ENCODE measurements around the gene LCE2A.
"Not testable (repeated sequence)": the region's sequence is repeated elsewhere in the genome, so short reads cannot be mapped to it uniquely, and the experiment has no call there.

Gene LCE2A, protein sequence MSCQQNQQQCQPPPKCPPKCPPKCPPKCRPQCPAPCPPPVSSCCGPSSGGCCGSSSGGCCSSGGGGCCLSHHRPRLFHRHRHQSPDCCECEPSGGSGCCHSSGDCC

DNA sequence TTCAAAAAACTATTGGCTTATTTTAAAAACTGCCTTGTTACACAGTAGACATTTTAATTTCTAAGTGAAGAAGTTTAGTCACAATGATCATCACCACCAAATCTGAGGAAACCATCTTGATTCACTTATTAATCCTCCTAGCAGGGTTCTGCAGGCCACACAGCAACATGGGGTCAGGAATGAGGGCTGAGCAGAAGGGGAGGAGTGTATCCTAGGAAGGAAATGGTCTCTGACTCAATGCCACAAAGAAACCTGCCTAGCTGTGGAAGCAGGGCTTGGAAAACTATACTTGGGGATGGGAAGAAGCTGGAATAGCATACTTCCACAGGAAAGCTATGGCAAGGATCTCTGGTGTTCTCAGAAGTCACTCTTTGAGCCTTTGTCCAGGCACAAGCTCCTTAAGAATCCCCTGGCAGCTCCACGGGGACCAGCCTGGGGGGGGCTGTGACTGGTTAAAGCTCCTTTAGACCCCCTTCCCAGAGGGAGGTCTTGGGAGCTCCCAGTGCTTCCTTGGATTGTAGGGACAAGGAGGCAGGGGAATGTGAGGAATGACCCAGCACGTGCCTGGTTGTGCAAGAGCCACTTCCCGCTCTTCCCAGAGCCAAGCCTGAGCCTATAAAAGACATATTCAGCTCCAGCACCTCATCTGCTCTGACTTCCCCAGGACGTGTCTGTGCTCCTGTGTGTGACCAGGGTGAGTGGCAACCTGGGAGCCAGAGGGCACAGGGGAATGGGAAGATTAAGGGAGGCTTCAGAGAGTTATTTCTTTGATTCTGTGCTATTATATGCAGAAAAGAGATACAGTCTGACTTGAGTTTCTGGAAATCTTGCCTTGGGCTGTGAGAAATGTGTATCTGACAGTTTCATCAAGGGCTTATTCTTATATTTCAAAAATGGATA lies at the start of gene LCE2A:
Gene LCE2A, plus strand, starts transcription at position 645 of the 900 bp plus-strand sequence. CDS start 557 bp downstream, outside the sequence.
- no peak for DNase-seq (ENCODE audit: low spot score)

DNA sequence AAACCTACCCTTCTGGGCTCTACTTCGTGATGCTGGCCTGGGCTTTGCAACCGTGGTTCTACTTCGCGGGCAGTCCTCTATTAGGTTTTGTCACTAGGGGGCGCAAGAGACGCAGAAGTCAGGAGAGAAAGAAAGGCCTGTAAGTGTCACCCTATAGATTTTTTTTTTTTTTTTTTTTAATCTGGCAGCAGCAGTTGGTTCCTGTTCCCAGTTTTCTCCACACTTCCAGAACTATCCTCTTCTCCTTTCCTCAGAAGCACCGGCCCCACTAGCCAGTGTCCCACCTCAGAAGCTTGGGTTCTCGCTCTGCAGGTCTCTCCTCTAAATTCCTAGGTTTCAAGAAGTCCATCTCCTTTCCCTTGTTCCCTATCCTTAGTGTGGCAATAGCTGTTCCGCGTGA lies 44.0 kb upstream of the LCE2A start:
- DNase-seq (ENCODE audit: low spot score): peak; percentile 48

DNA sequence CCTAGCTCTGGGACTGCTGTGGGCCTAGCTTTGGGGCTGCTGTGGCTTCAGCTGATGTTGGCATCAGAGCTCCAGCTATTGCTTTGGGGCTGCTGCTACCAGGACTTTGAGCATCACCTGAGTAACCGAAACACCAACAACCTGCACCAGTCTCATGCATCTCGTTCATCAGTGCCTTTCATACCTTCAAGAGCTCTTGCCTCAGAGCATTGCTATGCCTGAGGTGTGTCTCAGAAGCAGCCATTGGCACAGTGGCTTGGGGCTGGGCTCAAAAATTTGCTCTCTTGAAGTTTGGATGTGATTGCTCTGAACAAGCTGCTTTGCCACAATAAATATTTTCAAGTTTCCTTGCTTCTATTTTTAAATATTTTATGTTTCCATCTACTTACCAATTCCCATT lies 41.7 kb upstream of the LCE2A start:
- DNase-seq (ENCODE audit: low spot score): no peak

DNA sequence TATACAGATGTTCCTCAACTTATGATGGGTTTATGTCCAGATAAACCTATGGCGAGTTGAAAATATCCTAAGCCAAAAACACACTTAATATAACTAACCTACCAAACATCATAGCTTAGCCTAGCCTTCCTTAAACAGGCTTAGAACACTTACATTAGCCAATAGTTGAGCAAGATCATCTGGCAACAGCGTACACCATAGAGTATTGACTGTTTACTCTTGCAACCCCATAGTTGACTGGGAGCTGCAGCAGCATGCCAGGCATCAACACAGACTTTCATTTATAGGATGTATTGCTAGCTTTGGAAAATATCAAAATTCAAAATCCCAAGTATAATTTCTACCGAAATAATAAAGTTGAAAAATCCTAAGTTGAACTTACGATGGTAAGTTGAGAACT lies 40.5 kb upstream of the LCE2A start:
- no peak for DNase-seq (ENCODE audit: low spot score)

DNA sequence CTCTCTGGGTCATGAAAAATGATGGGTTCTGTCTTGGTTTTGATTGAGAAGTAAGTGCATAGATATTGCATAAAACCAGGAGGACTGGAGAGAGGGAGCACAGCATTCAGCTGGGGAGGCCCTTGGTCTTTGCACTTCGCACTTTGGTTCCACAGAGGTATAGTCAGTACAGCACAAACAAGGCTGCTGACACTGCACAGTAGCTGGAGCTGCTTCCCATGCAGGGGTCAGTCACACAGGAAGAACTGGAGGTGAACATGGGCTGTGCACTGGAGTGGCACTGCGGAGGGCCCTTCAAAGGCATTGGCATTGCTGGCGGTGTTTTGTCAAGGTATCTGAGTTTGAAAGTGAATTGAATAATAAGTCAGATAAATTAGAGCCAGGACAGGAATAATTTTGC lies 39.5 kb upstream of the LCE2A start:
- DNase-seq (ENCODE audit: low spot score): no peak

DNA sequence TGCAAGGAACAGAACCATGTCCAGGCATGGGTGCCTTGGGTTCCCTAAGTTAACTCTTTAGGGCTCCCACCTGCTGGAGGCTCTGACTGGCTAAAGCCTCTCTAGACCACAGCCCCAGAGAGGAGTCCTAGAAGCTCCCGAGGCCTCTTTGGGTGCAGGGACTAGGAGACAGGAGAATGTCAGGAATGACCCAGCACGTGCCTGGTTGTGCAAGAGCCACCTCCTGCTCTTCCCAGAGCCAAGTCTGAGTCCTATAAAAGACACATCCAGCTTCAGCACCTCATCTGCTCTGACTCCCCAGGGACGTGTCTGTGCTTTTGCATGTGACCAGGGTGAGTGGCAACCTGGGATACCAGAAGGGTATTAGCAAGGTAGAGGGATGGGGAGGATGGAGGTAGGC lies 35.0 kb upstream of the LCE2A start, which contains the start of gene LCE2D:
Gene LCE2D, plus strand, starts transcription at position 283 of the 400 bp plus-strand sequence. CDS start 726 bp downstream, outside the sequence.
- DNase-seq (ENCODE audit: low spot score): no peak

DNA sequence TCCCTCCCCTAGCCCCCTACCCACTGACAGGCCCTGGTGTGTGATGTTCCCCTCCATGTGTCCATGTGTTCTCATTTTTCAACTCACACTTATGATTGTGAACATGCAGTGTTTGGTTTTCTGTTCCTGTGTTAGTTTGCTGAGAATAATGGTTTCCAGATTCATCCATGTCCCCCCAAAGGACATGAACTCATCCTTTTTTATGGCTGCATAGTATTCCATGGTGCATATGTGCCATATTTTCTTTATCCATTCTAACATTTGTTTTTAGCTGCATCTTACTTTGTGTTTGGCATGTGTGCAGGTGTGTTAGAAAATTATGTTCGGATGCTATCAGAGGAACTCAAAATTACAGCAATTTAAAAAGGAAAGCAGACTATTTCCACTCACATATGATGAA lies 32.0 kb upstream of the LCE2A start:
- DNase-seq (ENCODE audit: low spot score): not testable (repeated sequence)

DNA sequence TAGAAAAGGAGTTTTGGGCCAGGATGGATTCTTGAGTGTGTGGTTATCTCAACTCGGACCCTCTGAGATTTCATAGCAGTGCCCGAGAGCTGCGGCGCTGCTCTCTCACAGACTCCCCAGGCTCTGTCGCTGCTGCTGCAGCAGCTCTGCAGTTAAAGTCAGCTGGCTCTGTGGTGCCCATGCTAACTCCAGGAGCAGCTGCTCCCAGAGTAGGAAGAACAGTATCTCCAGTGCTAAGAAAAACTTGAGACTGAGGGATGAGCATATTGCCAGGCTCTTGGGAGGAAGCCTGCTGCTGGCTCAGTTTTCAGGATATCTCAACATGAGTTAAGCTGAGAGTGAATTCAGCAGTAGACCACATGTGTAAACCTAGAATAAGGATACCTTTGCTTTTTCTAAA lies 30.5 kb upstream of the LCE2A start:
- DNase-seq (ENCODE audit: low spot score): no peak

DNA sequence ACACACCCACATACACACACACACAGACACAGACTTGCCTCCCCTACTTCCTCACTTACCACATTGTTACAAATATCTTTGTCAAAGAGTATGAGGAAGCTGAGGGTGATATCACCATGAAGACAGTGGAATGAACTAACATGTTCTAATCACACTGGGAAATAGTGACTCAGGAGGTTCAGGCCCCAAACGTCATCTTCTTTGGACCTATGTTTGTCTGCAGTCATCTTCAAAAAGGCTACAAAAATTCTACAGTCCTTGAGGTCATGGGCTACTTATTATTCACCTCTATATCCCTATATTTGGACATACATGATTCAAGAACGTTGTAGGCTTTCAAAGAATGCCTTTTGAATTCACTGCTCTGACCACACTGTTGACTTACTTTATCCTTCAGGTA lies 25.1 kb upstream of the LCE2A start:
- no peak for DNase-seq (ENCODE audit: low spot score)

DNA sequence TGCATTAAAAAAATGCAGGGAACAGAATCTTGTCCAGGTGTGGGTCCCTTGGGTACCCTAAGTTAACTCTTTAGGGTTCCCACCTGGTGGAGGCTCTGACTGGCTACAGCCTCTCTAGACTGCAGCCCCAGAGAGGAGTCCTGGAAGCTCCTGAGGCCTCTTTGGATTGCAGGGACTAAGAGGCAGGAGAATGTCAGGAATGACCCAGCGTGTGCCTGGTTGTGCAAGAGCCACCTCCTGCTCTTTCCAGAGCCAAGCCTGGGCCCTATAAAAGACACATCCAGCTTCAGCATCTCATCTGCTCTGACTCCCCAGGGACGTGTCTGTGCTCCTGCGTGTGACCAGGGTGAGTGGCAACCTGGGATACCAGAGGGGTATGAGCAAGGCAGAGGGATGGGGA lies 23.2 kb upstream of the LCE2A start, which contains the start of gene LCE2C:
Gene LCE2C, plus strand, starts transcription at position 297 of the 400 bp plus-strand sequence. CDS start 737 bp downstream, outside the sequence.
- not testable (repeated sequence) for DNase-seq (ENCODE audit: low spot score)

DNA sequence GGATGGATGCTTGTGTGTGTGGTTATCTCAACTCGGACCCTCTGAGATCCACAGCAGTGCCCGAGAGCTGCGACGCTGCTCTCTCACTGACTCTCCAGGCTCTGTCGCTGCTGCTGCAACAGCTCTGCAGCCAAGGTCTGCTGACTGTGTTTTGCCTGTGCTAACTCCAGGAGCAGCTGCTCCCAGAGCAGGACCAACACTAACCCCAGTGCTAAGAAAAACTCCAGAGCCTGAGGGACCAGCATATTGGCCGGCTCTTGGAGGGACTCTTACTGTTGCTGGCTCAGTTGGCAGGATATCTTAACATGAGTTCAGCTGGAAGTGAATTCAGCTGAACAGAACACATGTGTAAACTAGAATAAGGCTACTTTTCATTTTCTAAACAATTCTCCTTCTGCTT lies 18.7 kb upstream of the LCE2A start:
- DNase-seq (ENCODE audit: low spot score): no peak

DNA sequence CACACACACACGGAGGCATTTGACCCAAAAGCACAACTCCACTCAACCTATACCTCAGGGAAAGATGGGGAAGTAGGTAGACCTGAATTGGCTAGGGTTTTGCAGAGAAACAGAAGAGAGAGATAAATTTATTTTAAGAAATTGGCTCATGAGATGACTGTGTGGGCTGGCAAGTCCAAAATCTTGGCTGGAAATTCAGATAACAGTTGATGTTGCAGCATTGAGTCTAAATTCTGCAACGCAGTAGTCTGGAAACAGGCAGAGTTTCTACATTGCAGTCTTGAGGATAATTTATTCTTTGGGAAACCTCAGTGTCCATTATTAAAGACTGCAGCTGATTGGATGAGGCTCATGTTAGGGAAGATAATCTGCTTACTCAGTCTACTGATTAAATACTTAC lies 16.5 kb upstream of the LCE2A start:
- DNase-seq (ENCODE audit: low spot score): no peak

DNA sequence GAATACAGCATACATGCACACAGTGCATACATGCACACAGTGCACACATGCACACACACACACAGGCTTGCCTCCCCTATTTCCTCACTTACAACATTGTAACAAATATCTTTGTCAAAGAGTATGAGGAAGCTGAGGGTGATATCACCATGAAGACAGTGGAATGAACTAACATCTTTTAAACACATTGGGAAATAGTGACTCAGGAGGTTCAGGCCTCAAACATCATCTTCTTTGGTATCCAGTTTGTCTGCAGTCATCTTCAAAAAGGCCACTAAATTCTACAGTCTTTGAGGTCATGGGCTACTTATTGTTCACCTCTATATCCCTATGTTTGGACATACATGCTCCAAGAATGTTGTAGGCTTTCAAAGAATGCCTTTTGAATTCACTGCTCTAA lies 14.3 kb upstream of the LCE2A start:
- no peak for DNase-seq (ENCODE audit: low spot score)

DNA sequence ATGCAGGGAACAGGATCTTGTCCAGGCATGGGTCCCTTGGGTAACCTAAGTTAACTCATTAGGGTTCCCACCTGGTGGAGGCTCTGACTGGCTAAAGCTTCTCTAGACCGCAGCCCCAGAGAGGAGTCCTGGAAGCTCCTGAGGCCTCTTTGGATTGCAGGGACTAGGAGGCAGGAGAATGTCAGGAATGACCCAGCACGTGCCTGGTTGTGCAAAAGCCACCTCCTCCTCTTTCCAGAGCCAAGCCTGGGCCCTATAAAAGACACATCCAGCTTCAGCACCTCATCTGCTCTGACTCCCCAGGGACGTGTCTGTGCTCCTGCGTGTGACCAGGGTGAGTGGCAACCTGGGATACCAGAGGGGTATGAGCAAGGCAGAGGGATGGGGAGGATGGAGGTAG lies 12.3 kb upstream of the LCE2A start, which contains the start of gene LCE2B:
Gene LCE2B, plus strand, starts transcription at position 301 of the 400 bp plus-strand sequence. CDS start 721 bp downstream, outside the sequence.
- DNase-seq (ENCODE audit: low spot score): not testable (repeated sequence)

DNA sequence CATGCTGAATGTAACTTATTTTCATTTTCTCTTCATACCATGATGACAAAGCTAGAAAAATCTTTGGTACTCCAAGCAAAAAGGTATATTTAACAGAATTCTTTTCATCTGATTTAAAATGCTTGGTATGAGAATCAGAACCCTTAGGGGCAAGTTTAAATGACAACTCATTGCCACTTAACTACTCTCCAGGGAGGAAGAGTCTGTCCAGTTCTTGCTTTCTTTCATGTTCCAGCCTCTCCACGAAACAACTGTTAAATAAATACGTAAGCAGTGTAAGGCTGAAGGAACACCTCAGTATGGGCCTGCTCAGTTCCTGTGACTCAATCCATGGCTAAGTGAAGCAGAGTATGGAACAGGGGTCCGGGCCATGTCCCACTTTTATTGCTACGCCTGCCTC lies 1.6 kb downstream of the LCE2A start:
- DNase-seq (ENCODE audit: low spot score): no peak

DNA sequence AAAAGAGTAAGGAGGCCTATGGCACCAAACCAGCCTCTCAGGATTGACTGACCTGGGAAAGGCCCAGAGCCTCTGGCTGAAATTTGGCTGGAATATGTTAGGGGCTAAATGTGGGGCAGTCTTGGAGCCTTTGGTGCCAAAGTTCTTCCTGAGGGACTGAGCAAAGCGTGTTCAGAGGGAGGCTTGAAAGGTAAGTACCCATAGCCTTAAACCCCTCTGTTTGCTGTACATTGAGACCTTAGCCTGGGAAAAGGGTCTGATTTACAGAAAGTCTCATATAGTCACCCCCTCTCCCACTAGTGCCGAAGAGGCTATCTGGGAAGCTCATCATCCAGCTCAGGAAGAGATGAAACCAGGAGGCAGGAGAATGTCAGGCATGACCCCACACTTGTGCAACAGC lies 9.7 kb downstream of the LCE2A start, which contains the start of gene LCE4A:
Gene LCE4A, plus strand, starts transcription at position 301 of the 400 bp plus-strand sequence. CDS start 916 bp downstream, outside the sequence.
- DNase-seq (ENCODE audit: low spot score): no peak

DNA sequence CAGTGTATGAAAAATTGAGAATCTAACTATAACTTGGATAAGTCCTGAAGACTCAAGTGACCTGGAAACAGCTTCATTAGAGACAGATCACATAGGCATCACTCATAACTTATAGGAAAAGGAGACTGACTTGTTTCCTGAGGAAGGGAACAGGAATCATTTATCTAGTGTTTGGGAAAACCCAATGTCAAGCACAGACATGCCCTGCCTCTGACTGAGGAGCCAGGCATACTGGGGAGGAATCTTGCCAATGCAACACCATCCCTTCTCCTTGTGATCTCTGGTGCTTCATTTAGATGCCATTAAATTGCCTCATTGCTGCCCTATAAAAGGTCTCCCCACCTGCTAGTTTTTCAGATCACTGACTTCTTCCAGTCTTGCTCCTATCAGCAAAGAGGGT lies 20.1 kb downstream of the LCE2A start:
- DNase-seq (ENCODE audit: low spot score): no peak

DNA sequence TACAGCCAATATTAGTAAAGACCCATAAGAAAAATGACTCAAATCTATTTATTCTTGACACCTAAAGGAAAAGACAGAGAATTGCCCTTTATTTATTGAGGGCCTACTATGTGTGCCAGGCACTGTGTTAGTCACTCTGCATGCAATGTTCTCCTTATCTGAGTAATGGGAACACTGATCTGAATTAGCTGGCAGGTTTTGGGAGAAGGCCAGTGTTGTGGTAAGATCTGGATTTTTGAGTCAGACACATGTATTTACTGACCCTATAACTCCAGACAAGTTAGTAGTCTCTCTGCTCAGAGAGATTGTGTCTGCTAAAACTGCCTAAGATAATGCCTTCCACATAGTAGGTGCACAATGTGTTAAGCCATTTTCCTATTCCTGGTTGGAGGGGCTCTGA lies 27.1 kb downstream of the LCE2A start:
- no peak for DNase-seq (ENCODE audit: low spot score)

DNA sequence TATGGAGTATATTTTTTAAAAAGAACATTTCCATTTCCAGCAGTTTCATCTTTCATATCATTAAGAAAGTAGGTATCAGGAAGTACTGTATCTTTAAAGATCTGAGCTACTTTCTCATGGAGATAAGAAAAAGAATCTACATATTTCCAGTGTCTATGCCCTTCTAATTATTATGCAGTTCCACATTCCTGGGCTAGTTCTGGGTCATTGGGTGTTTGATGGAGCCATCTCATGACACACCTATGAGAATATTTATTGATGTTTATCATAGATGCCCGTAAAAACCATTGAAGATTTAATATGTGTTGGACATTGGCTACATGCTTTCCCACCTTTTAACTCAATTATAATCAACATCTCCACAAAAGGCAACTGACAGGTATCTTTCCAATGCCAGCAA lies 30.8 kb downstream of the LCE2A start:
- no peak for DNase-seq (ENCODE audit: low spot score)

DNA sequence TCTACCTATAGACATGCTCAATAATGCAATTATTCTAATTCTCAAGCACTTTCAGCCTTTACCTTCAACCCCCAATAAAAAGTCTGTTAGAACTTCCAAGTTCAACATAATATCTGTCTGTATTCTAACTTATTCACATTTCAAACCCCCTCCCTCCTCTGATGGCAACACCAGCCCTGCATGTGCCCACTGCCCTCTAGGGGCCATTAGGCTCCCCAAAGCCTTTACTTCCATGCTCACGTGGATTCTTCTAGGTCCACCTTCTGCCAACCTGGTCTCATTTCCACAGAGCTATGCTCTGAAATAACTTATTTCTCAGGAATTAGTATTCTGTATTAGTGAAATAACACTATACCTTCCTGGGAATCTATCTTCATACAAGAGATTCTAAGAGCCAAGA lies 37.5 kb downstream of the LCE2A start:
- DNase-seq (ENCODE audit: low spot score): no peak

DNA sequence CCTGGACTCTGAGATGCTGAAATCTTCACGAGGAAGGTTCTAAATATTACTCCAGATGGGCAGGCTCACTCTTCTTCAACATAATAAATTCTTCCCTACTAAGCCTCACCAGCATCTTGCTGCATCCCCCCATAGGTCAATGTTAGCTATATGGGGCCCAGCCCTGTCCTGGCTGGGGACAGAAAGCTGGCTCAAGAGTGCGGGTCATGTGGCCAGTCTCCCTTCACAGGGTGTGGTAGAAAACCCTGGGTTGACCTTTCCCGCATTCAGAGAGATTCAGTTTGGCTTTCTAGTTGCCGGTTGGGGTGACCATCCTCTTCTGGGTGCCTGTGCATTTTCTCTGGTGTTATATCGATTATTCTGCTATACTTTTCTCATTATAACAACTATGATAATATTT lies 39.9 kb downstream of the LCE2A start:
- DNase-seq (ENCODE audit: low spot score): no peak

DNA sequence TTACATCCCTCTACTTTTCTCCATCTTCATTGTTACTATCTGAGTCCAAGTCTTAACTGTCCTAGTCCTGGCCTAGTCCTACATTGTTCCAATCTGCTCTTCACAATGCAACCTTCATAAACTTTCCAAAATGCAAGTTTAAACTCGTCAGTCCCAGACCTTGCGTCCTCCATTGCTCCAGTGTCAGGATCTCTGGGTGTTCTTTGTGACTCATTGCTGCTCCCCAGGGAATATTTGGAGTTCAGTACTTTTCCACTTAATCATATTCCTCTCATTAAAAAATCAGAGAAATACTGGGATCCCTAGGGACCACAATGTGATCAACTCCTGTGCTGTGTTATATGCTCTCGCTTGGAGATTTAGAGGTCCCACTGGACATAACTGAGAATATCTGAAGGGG lies 41.7 kb downstream of the LCE2A start:
- no peak for DNase-seq (ENCODE audit: low spot score)

DNA sequence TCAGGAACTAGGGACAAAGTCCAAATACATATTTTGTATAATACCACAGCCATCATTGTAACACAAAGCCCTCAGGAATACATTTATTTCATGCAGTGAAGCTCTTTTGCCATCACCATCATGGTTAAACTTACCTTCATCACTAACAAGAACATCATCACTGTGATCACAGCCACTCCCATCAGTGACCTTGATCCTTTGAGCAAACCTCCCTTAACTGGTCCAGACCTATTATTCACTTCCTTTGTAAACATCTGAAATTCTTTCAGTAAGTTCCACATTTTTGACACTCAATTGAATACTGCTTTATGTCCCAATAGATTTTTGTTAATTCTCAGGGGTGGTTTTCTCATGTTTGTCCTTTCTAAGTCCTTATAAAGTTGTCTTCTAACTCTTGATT lies 43.5 kb downstream of the LCE2A start:
- DNase-seq (ENCODE audit: low spot score): no peak
